HCT116 (cell line): ENCODE results near the gene ZNF433. TPM values are rescaled to one million over a fixed set of nuclear protein-coding genes. Genes with fewer than 3 reads are reported as not detected.

Source experiments
- ATAC-seq: fragments of 200-7000 bp; cut with Tn5 transposase; 2 replicates; pipeline ENCODE4 v1.9.1; 2020; ENCODE audit warnings: mild to moderate bottlenecking, moderate library complexity
- BruUV-seq: library from RNA; stranded (reverse); fragments of 400-500 nt; replicated peaks from 2 replicates; lab custom pipeline; 2021; lab: Mats Ljungman, UMichigan
- CTCF ChIA-PET: fragments of 300-600 bp; sonication (Branson Sonifier 250); formaldehyde crosslinking; loops from one replicate; lab custom pipeline; 2021; ENCODE audit warnings: antibody characterized with exemption; lab: Charles Lee
- POLR2A ChIA-PET: fragments of 300-600, 350-600 bp; sonication (Branson Sonifier 250); formaldehyde crosslinking; loops from one replicate; lab custom pipeline; 2021; ENCODE audit warnings: antibody characterized with exemption; lab: Charles Lee
- RAD21 ChIA-PET, 2 experiments: fragments of 300-600 bp; sonication (Branson Sonifier 250); formaldehyde crosslinking; loops; one replicate each; lab custom pipeline; 2023; ENCODE audit warnings: low total read pairs in 2 of 2; ENCODE audit not compliant: uncharacterized antibody in 2 of 2, unreplicated experiment in 2 of 2, low non-redundant PET in 1 of 2; lab: Charles Lee
- DNase-seq: peaks from one replicate; pipeline ENCODE4 v3.0.0-alpha.2; 2010; ENCODE audit warnings: low read depth, low spot score
- H2AFZ ChIP-seq: fragments of 200-600 bp; shearing (Covaris generic), sonication (generic); 2 replicates; pipeline ENCODE4 v1.6.1; 2017; ENCODE audit warnings: low read depth, mixed run types, mixed read lengths, antibody characterized with exemption, low read length; ENCODE audit not compliant: poor library complexity, severe bottlenecking
- H3K27ac ChIP-seq: 2 replicates; pipeline ENCODE4 v1.5.1; 2012; ENCODE audit warnings: low read depth, low read length
- H3K27me3 ChIP-seq: fragments of 200-600 bp; sonication (generic); 2 replicates; pipeline ENCODE4 v1.6.1; 2016; ENCODE audit warnings: mixed run types, low read length, mixed read lengths; ENCODE audit not compliant: insufficient read depth
- H3K36me3 ChIP-seq, 2 experiments: fragments of 200-500 bp in 1 of 2; fragments of 200-600 bp in 1 of 2; sonication (Bioruptor generic) in 1 of 2; sonication (generic) in 1 of 2; 2 replicates each; pipeline versions ENCODE4 v1.5.1 to v1.6.1; 2014 to 2016; ENCODE audit warnings: low read length in 2 of 2, inconsistent platforms in 1 of 2, mixed read lengths in 1 of 2, mixed run types in 1 of 2; ENCODE audit not compliant: insufficient read depth in 2 of 2, control insufficient read depth in 1 of 2
- H3K4me1 ChIP-seq, 2 experiments: fragments of 200-600 bp in 1 of 2; sonication (generic) in 1 of 2; 2 replicates each; pipeline versions ENCODE4 v1.5.1 to v1.6.1; 2012 to 2017; ENCODE audit warnings: low read length in 2 of 2, inconsistent platforms in 1 of 2, mild to moderate bottlenecking in 1 of 2, mixed read lengths in 1 of 2, mixed run types in 1 of 2, moderate library complexity in 1 of 2; ENCODE audit not compliant: insufficient read depth in 2 of 2, control insufficient read depth in 1 of 2
- H3K4me2 ChIP-seq: fragments of 200-600 bp; sonication (generic); 2 replicates; pipeline ENCODE4 v1.6.1; 2017; ENCODE audit warnings: mixed run types, low read length, mixed read lengths
- H3K4me3 ChIP-seq, 2 experiments: fragments of 200-600 bp in 1 of 2; sonication (generic) in 1 of 2; replicated peaks in 1 of 2; 2 replicates each; pipeline ENCODE4 v1.5.1; 2011 to 2016; ENCODE audit warnings: low read length in 2 of 2, control low read depth in 1 of 2, low read depth in 1 of 2, mild to moderate bottlenecking in 1 of 2, mixed read lengths in 1 of 2, mixed run types in 1 of 2
- H3K79me2 ChIP-seq: fragments of 200-600 bp; sonication (generic); 2 replicates; pipeline ENCODE4 v1.6.1; 2017; ENCODE audit warnings: mild to moderate bottlenecking, mixed run types, low read length, moderate library complexity, mixed read lengths; ENCODE audit not compliant: insufficient read depth
- H3K9ac ChIP-seq: fragments of 200-600 bp; sonication (generic); 2 replicates; pipeline ENCODE4 v1.6.1; 2016; ENCODE audit warnings: low read length, mixed read lengths
- H3K9me2 ChIP-seq: fragments of 200-600 bp; sonication (generic), shearing (Covaris generic); 2 replicates; pipeline ENCODE4 v1.6.1; 2017; ENCODE audit warnings: mixed run types, mild to moderate bottlenecking, moderate library complexity; ENCODE audit not compliant: insufficient read depth
- H3K9me3 ChIP-seq, 2 experiments: fragments of 200-500 bp in 1 of 2; fragments of 200-600 bp in 1 of 2; sonication (Bioruptor generic) in 1 of 2; sonication (generic) in 1 of 2; 2 replicates each; pipeline ENCODE4 v1.6.1; 2014 to 2017; ENCODE audit warnings: low read length in 2 of 2, mixed read lengths in 2 of 2, inconsistent platforms in 1 of 2, low read depth in 1 of 2, mild to moderate bottlenecking in 1 of 2, mixed run types in 1 of 2, moderate library complexity in 1 of 2; ENCODE audit not compliant: control insufficient read depth in 1 of 2, insufficient read depth in 1 of 2
- H4K20me1 ChIP-seq: fragments of 200-600 bp; sonication (generic), shearing (Covaris generic); 2 replicates; pipeline ENCODE4 v1.6.1; 2017; ENCODE audit warnings: mixed run types, mild to moderate bottlenecking, moderate library complexity; ENCODE audit not compliant: insufficient read depth
- CBX3 ChIP-seq: IDR thresholded peaks from 2 replicates; pipeline ENCODE4 v1.6.1; 2012; ENCODE audit warnings: low read depth
- CEBPB ChIP-seq: IDR thresholded peaks from 2 replicates; pipeline ENCODE4 v1.6.1; 2012; ENCODE audit warnings: low read depth
- EGR1 ChIP-seq: IDR thresholded peaks from 2 replicates; pipeline ENCODE4 v1.6.1; 2012; ENCODE audit warnings: low read depth
- ELF1 ChIP-seq: IDR thresholded peaks from 2 replicates; pipeline ENCODE4 v1.6.1; 2012; ENCODE audit warnings: low read depth, borderline replicate concordance
- EZH2 ChIP-seq: fragments of 200-600 bp; sonication (generic); IDR thresholded peaks from 2 replicates; pipeline ENCODE4 v1.6.1; 2017; ENCODE audit warnings: antibody characterized with exemption, mixed run types
- FOSL1 ChIP-seq: IDR thresholded peaks from 2 replicates; pipeline ENCODE4 v1.6.1; 2012; ENCODE audit warnings: low read depth
- JUND ChIP-seq: IDR thresholded peaks from 2 replicates; pipeline ENCODE4 v1.6.1; 2012
- POLR2A ChIP-seq: IDR thresholded peaks from 2 replicates; pipeline ENCODE4 v1.7.0; 2011; ENCODE audit warnings: borderline replicate concordance; ENCODE audit not compliant: insufficient read depth, insufficient read length; ENCODE audit errors: extremely low read depth
- RAD21 ChIP-seq: IDR thresholded peaks from 2 replicates; pipeline ENCODE4 v1.6.1; 2012; ENCODE audit warnings: low read depth, mild to moderate bottlenecking
- SIN3A ChIP-seq: IDR thresholded peaks from 2 replicates; pipeline ENCODE4 v1.6.1; 2012; ENCODE audit warnings: low read depth
- SP1 ChIP-seq: IDR thresholded peaks from 2 replicates; pipeline ENCODE4 v1.6.1; 2012; ENCODE audit warnings: low read depth
- SRF ChIP-seq: IDR thresholded peaks from 2 replicates; pipeline ENCODE4 v1.6.1; 2012; ENCODE audit warnings: low read depth
- TCF7L2 ChIP-seq: IDR thresholded peaks from 2 replicates; pipeline ENCODE4 v1.7.0; 2011; ENCODE audit warnings: borderline replicate concordance, inconsistent platforms; ENCODE audit not compliant: insufficient read depth, insufficient read length; ENCODE audit errors: extremely low read depth
- YY1 ChIP-seq: IDR thresholded peaks from 2 replicates; pipeline ENCODE4 v1.6.1; 2011; ENCODE audit warnings: low read length, low read depth, moderate library complexity, mild to moderate bottlenecking; ENCODE audit not compliant: insufficient replicate concordance; ENCODE audit errors: extremely low read depth
- ZBTB33 ChIP-seq: IDR thresholded peaks from 2 replicates; pipeline ENCODE4 v1.6.1; 2011; ENCODE audit warnings: mild to moderate bottlenecking, low read length, moderate library complexity; ENCODE audit not compliant: insufficient replicate concordance; ENCODE audit errors: extremely low read depth
- ZFX ChIP-seq: fragments of 450-650 bp; IDR thresholded peaks from 2 replicates; pipeline ENCODE4 v1.6.1; 2017
- ZNF274 ChIP-seq: fragments of 200-500 bp; sonication (Bioruptor generic); IDR thresholded peaks from 2 replicates; pipeline ENCODE4 v1.6.1; 2014; ENCODE audit warnings: mild to moderate bottlenecking, low read depth, low read length, inconsistent platforms
- intact Hi-C: fragments of 100-400 bp; cut with micrococcal nuclease; formaldehyde crosslinking; loops from 2 replicates; pipeline ENCODE4 v1.10.0; 2022
- total RNA-seq: library from RNA; stranded (reverse); gene quantifications from one replicate; pipeline ENCODE4 v1.2.1, GENCODE V29; 2021; ENCODE audit not compliant: unreplicated experiment
- TF ChIP-seq, protein P1 (sequence below): IDR thresholded peaks from 2 replicates; pipeline ENCODE4 v1.6.1; 2012; ENCODE audit warnings: low read depth
- TF ChIP-seq, protein P2 (sequence below): IDR thresholded peaks from 2 replicates; pipeline ENCODE4 v1.6.1; 2012
- TF ChIP-seq, protein P3 (sequence below), 3 experiments: fragments of 200-600 bp in 1 of 3; sonication (generic) in 1 of 3; IDR thresholded peaks in 2 of 3; conservative IDR thresholded peaks in 1 of 3; 2 replicates each; pipeline ENCODE4 v1.5.1; 2012 to 2017; ENCODE audit warnings: low read depth in 2 of 3, low read length in 2 of 3, antibody characterized with exemption in 1 of 3, borderline replicate concordance in 1 of 3, control low read depth in 1 of 3, mild to moderate bottlenecking in 1 of 3, mixed read lengths in 1 of 3, mixed run types in 1 of 3, moderate library complexity in 1 of 3; ENCODE audit not compliant: insufficient read depth in 1 of 3

The ZNF433 gene
- total RNA-seq, 1 experiment from 2014 or later = not detected

- ChIA-PET RAD21 (no interaction called here), POLR2A (no interaction called here), CTCF (no interaction called here)
- no peak for ATAC-seq
- TF ChIP-seq TCF7L2 (no peak), CEBPB (no peak), SIN3A (no peak), YY1 (no peak), RAD21 (no peak), ZNF274 (no peak), EGR1 (no peak), JUND (no peak), FOSL1 (no peak), ZFX (no peak), POLR2A (no peak), EZH2 (no peak), SRF (no peak), CBX3 (no peak), ELF1 (no peak), ZBTB33 (no peak), SP1 (no peak)
- TF ChIP-seq, protein P1, sequence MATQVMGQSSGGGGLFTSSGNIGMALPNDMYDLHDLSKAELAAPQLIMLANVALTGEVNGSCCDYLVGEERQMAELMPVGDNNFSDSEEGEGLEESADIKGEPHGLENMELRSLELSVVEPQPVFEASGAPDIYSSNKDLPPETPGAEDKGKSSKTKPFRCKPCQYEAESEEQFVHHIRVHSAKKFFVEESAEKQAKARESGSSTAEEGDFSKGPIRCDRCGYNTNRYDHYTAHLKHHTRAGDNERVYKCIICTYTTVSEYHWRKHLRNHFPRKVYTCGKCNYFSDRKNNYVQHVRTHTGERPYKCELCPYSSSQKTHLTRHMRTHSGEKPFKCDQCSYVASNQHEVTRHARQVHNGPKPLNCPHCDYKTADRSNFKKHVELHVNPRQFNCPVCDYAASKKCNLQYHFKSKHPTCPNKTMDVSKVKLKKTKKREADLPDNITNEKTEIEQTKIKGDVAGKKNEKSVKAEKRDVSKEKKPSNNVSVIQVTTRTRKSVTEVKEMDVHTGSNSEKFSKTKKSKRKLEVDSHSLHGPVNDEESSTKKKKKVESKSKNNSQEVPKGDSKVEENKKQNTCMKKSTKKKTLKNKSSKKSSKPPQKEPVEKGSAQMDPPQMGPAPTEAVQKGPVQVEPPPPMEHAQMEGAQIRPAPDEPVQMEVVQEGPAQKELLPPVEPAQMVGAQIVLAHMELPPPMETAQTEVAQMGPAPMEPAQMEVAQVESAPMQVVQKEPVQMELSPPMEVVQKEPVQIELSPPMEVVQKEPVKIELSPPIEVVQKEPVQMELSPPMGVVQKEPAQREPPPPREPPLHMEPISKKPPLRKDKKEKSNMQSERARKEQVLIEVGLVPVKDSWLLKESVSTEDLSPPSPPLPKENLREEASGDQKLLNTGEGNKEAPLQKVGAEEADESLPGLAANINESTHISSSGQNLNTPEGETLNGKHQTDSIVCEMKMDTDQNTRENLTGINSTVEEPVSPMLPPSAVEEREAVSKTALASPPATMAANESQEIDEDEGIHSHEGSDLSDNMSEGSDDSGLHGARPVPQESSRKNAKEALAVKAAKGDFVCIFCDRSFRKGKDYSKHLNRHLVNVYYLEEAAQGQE = no peak
- TF ChIP-seq, protein P2, sequence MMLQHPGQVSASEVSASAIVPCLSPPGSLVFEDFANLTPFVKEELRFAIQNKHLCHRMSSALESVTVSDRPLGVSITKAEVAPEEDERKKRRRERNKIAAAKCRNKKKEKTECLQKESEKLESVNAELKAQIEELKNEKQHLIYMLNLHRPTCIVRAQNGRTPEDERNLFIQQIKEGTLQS = no peak
- TF ChIP-seq, protein P3, sequence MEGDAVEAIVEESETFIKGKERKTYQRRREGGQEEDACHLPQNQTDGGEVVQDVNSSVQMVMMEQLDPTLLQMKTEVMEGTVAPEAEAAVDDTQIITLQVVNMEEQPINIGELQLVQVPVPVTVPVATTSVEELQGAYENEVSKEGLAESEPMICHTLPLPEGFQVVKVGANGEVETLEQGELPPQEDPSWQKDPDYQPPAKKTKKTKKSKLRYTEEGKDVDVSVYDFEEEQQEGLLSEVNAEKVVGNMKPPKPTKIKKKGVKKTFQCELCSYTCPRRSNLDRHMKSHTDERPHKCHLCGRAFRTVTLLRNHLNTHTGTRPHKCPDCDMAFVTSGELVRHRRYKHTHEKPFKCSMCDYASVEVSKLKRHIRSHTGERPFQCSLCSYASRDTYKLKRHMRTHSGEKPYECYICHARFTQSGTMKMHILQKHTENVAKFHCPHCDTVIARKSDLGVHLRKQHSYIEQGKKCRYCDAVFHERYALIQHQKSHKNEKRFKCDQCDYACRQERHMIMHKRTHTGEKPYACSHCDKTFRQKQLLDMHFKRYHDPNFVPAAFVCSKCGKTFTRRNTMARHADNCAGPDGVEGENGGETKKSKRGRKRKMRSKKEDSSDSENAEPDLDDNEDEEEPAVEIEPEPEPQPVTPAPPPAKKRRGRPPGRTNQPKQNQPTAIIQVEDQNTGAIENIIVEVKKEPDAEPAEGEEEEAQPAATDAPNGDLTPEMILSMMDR (IDR thresholded peaks at IDR 0.05 in 2 of 3, conservative IDR thresholded peaks at IDR 0.05 in 1 of 3; ENCODE audit: borderline replicate concordance in 1 of 3, insufficient read depth in 1 of 3, low read depth in 2 of 3, low read length in 2 of 3) = no peak
- Histone ChIP-seq H4K20me1 (no peaks in the 10 kb centered on the region), H3K4me2 (no peak overlapping the region), H3K27ac (no peak overlapping the region), H3K9me2 (no peaks in the 10 kb centered on the region), H3K36me3 (no peaks in the 10 kb centered on the region), H3K9ac (no peak overlapping the region), H3K4me1 (no peaks in the 10 kb centered on the region), H3K79me2 (no peaks in the 10 kb centered on the region), H3K27me3 (no peaks in the 10 kb centered on the region), H2AFZ (no peak overlapping the region), H3K9me3 (peaks cover 31% of the 10 kb centered on the region in 2 experiments; a peak in 2 of 4 replicates), H3K4me3 (no peak overlapping the region)
- no TSS peak for BruUV-seq
- no peak for DNase-seq
- intact Hi-C loops = no loop called here
These were observed 53.0 kb downstream of the ZNF433 start for GRCh38 chr19:11982526-11982925.
